Measurements from ENCODE around the gene RPGR. TPM values are rescaled to one million over a fixed set of nuclear protein-coding genes. Genes with fewer than 3 reads are reported as not detected.
A peak's percentile ranks its signal among the peaks of the same experiment; 100 is the strongest.

The RPGR gene
- total RNA-seq, 1 donor from 2014 or later = 8.8 TPM

DNA sequence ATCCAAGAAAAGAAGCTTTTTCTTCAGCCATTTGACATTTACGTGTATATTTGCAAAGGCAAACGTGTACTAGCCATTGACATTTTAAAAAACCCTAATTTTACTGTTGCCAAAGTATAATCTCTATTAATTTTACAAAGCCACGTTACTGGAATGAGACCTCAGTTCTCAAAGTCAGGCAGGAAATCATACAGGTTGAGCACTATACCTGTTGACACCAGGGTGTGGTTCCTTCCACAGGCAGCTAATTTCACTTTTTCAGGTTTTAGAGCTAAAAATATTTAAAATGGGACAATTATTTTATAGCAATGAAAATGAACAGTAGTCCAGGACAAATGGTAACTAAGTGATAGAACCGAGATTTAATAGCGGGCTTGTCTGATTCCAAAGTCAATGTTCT lies 6.5 kb downstream of the RPGR start:
- no peak for DNase-seq (ENCODE audit: low read depth)

DNA sequence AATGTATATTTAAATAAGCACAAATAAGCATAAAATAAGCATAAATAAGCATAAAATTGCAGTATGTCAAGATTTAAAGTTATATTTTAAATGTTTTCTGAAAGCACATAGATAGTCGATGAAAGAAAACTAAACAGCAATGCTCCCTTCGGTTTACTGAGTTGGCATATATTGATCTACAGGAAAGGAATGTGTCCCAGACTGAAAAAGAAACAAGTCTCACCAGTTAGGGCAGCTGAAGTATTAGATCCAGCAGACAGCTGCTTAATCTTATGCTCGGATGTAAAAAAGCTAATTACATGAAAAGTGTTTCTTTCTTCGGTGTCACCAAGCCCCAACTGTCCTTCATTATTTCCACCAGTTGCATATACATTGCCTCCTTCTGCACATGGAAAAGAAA lies 8.7 kb downstream of the RPGR start:
- DNase-seq (ENCODE audit: low read depth) = peak; percentile 13

- no peak for DNase-seq (ENCODE audit: low read depth)
These were observed 9.1 kb downstream of the RPGR start for GRCh38 chrX:38318196-38318595.

- DNase-seq (ENCODE audit: low read depth) = no peak
These were observed 12.1 kb downstream of the RPGR start for GRCh38 chrX:38315186-38315585.

DNA sequence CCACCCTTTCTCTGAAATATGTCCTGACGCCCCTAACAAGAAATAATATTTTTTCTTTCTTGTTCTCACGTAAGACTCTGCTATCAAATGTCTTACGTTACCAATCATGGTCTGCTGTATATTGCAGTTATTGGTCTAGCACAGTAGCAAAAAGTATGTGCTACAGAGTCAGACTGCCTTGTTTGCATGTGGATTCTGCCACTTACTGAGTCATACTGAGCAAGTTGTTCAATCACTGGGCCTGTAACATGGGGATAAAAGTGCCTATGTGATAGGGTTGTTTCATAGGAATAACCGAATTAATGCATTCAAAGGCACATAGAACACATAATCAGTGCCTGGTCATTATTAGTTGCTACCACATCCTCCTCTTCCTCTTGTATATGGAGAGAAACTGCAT lies 14.1 kb downstream of the RPGR start:
- DNase-seq (ENCODE audit: low read depth) = no peak

DNA sequence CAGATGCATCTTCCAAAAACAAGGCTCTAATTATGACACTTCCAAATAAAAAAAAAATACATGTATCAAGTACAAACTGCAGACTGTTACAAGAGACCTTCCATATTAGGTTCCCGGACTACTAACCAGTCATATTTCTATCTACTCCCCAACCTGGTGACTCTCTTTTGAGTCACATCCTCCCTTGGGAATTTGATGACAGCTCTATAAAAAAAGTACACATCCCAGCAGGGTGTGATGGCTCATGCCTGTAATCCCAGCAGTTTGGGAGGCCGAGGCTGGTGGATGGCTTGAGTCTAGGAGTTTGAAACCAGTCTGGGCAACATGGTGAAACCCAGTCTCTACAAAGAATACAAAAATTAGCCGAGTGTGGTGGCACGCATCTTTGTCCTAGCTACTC lies 14.9 kb downstream of the RPGR start:
- peak; percentile 68 for DNase-seq (ENCODE audit: low read depth)

DNA sequence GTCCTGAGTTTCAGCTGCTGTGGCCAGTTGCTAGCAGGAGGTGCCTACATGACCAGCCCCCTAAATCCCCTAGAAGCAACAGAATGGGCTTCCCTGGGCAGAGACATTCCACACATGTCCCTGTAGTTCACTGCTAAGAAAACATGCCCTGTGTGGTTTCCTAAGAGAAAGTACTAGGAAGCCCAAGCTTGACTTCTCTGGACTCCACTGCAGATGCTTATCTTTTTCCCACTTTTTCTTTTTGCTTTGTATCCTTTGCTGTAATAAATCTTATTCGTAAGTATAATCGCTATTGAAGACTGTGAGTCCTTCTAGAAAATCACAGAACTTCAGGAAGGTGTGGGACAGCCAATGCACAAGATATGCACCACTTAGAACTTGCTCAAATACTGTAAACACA lies 15.6 kb downstream of the RPGR start:
- no peak for DNase-seq (ENCODE audit: low read depth)

GRCh38 chrX:38305971-38306370 lies 21.3 kb downstream of the RPGR start:
- no peak for DNase-seq (ENCODE audit: low read depth)

DNA sequence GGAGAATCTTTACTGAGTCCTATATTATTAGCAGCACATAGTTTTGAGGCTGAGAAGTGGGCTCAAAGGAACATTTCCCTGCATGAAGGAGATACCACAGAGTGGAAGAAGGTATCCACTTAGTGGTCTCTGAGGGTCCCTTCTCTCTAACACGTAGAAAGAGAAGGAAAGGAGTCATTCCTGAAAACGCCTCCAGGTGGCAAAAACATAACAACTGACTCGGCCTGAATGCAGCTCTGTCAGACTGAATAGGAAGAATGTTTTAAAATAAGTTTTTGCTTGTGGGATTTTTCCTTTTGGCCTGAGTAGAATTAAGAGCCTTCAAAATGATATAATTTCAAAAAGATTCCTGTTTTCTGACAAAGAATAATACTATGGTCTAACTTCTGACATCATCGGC lies 23.3 kb downstream of the RPGR start:
- DNase-seq (ENCODE audit: low read depth) = peak; percentile 29

DNA sequence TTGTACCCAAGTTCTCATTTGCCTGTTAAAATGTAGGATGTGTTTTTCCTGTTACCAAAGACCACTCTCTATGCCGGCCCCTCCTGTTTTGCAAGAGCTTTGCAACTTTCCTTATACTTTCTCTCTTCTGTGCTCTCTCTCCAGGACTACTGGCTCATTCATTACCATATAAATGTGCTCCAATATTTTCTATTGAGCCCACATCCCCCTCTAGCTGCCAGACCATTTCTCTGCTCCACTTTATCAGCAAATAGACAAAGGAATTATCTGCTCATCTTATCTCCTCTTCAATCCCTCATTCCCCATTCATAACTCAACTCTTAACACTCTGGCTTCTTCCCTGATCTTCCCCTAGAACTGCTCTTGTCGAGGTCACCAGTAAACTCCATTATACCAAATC lies 33.6 kb downstream of the RPGR start:
- DNase-seq (ENCODE audit: low read depth) = no peak

GRCh38 chrX:38287674-38288073 lies 39.6 kb downstream of the RPGR start:
- DNase-seq (ENCODE audit: low read depth) = no peak

GRCh38 chrX:38285649-38286048 lies 41.7 kb downstream of the RPGR start:
- DNase-seq (ENCODE audit: low read depth) = no peak

GRCh38 chrX:38282049-38282448 lies 45.3 kb downstream of the RPGR start:
- peak; percentile 39 for DNase-seq (ENCODE audit: low read depth)

DNA sequence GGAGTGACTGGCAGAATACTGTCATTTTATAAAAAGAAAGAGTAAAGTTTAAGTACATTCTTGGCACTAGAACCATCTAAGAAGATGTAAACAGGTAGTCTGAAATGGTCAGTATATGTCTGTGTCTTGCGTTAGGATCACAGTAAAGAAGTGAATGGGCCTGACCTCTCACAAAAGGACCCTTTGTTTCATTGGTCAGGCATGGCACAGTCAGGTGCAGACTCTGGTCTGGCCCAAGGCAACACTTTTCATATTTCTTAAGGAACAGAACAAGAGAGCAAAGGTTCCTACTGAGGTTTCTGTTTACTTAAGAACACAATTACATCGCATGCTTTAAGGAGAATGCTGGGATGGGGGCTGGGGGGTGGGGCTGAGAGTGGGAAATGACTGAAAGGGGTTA lies 48.1 kb downstream of the RPGR start:
- no peak for DNase-seq (ENCODE audit: low read depth)

GRCh38 chrX:38278682-38279081 lies 48.6 kb downstream of the RPGR start:
- peak; percentile 18 for DNase-seq (ENCODE audit: low read depth)

GRCh38 chrX:38277802-38278201 lies 49.5 kb downstream of the RPGR start:
- DNase-seq (ENCODE audit: low read depth) = no peak

- no peak for DNase-seq (ENCODE audit: low read depth)
These were observed 50.2 kb downstream of the RPGR start for GRCh38 chrX:38277136-38277535.

DNA sequence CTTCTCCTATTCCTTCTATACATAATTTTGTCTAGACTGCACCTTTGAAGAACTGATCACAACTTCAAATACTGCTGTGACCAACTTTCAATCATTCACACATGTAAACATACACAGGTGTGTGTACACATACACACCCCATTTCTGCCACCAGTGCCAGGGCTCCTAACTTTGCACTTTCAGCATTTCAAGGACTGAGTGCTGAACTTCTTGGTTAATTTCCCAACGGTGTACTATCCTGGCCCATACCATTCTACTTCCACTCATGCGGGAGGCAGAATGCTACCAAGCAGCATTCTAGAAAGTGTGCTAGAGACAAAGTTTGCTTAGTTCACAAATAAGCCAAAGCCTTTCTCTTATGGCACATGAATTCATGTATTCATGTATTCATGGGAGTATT lies 51.2 kb downstream of the RPGR start:
- DNase-seq (ENCODE audit: low read depth) = no peak

- peak; percentile 23 for DNase-seq (ENCODE audit: low read depth)
These were observed 51.7 kb downstream of the RPGR start for GRCh38 chrX:38275615-38276014.

DNA sequence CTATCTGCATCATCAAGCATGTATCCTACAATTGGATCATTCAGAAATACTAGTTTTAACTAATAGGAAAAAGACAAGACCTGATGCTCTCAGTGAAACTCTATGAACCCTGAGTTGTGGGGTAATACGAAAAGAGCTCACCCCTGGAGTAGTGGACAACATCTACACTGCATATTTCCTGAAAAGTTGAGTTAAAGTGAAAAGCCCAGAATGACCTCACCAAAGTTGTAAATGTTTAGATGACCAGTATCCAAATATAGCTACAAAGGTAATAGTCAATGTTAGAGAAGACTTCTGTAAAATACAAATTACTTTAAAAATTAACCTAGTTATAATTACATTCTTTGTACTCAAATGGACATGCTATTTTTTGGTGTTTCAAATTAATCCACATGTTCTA lies 53.9 kb downstream of the RPGR start:
- DNase-seq (ENCODE audit: low read depth) = no peak

DNA sequence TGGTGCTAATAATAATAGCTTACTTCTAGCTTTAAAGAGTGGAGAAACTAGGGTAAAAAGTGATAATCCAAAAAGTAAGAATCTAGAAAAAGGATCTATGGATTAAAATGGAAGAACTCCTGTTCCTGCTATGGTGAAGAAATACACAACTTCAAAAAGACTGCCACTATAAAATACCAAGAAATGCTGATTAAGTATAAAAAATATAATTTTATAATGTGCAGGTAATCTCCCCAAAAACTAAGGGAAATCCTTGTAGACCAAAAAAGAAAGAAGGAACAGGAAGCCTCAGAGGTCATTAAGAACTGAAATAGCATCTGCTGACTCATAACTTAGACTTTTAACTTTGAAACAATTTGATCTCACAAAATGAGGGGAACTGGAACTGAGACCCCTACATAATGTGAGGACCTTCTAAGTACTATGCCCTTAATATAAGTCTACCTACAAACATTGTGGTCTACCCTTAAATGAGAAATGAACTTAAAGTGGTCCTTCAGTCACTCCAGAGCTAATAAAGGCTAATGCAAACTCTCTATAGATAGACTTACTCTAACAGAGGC lies 56.1 kb downstream of the RPGR start:
- no peak for DNase-seq (ENCODE audit: low read depth)

DNA sequence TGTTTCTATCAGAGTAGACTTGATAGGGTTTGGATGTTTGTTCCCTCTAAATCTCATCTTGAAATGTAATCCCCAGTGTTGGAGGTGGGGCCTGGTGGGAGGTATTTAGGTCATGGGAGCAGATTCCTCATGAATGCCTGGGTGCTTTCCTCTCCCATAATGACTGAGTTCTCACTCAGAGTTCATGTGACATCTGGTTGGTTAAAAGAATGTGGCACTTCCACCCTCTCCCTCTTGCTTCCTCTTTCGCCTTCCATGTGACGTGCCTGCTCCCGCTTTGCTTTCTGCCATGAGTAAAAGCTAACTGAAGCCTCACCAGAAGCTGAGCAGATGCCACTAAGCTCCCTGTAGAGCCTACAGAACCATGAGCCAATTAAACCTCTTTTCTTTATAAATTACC lies 59.3 kb downstream of the RPGR start:
- DNase-seq (ENCODE audit: low read depth) = no peak

DNA sequence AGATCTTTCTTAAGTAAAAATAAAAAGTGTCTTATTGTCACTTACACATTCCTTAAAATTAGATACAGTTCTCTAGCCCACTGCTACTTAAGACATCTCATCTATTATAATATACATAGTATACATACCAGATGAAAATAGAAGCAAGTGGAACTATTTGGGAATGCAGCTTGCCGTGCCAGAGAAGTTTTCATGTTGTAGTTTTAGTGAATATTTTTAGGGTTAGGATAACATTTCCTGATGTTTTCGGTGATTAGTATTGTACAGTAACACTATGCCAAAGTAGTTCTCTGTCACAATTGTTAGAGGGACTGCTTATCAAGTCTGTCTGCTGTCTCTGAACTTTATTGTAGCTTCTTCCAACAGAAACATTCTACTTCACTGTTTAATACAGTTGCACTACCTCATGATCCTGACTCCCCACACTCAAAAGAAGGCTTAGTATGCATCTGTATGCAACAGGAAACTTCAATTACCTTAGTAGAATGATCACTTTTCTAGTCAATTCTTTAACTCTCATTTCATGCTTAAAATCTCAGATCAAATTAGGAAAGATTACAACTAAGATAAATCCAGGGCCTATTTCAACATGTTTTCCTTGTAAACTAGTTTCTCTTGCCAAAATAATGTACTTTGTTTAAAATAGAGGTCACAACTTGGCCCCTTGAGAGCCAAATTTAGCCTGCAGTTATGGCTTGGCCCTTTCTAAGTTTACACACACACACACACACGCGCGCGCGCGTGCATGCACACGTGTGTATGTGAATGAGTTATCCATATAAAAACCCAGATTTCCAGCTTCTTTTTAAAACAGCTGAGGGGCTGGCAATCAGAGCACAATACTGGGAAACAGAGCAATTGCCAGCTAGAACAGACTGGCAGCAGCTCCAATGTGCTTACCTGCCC lies 64.3 kb downstream of the RPGR start:
- DNase-seq (ENCODE audit: low read depth) = no peak

All from myocyte (in vitro differentiated cells).